Peyer's patch (tissue), 4 donors: ENCODE data around the gene TNK2.

Experiments
- POLR2A ChIP-seq, 2 donors: fragments of 450-650 bp; IDR thresholded peaks; one replicate each; pipeline ENCODE4 v1.5.1; 2017; ENCODE audit warnings: antibody characterized with exemption in 2 of 2, mild to moderate bottlenecking in 2 of 2, moderate library complexity in 2 of 2
- TF ChIP-seq, protein P1 (sequence below), 6 experiments: fragments of 450-650 bp in 4 of 6; fragments of 200-600 bp in 2 of 6; sonication (generic) in 1 of 6; IDR thresholded peaks; one replicate each; pipeline ENCODE4 v1.5.1; 2017 to 2019; ENCODE audit warnings: antibody characterized with exemption in 6 of 6, mild to moderate bottlenecking in 3 of 6, moderate library complexity in 1 of 6

- TF ChIP-seq, protein P1, sequence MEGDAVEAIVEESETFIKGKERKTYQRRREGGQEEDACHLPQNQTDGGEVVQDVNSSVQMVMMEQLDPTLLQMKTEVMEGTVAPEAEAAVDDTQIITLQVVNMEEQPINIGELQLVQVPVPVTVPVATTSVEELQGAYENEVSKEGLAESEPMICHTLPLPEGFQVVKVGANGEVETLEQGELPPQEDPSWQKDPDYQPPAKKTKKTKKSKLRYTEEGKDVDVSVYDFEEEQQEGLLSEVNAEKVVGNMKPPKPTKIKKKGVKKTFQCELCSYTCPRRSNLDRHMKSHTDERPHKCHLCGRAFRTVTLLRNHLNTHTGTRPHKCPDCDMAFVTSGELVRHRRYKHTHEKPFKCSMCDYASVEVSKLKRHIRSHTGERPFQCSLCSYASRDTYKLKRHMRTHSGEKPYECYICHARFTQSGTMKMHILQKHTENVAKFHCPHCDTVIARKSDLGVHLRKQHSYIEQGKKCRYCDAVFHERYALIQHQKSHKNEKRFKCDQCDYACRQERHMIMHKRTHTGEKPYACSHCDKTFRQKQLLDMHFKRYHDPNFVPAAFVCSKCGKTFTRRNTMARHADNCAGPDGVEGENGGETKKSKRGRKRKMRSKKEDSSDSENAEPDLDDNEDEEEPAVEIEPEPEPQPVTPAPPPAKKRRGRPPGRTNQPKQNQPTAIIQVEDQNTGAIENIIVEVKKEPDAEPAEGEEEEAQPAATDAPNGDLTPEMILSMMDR (IDR thresholded peaks at IDR 0.05): no peak
- no peak for TF ChIP-seq POLR2A (IDR thresholded peaks at IDR 0.05)
Measured at GRCh38 chr3:195870442-195870841, 37.9 kb downstream of the TNK2 start.
